Measurements from ENCODE around the gene EPHA4.

The EPHA4 gene

GRCh38 chr2:221423210-221423804, 148.8 kb downstream of the EPHA4 start:
- TF ChIP-seq CTCF (IDR thresholded peaks at IDR 0.05; ENCODE audit: low read depth, low read length) = no peak
- no peak overlapping the region for H3K4me3 ChIP-seq (ENCODE audit: low read depth, low read length)

- H3K4me3 ChIP-seq (ENCODE audit: low read depth, low read length) = no peak overlapping the region
- TF ChIP-seq CTCF (IDR thresholded peaks at IDR 0.05; ENCODE audit: low read depth, low read length) = no peak
Measured at GRCh38 chr2:221422516-221423209, 149.4 kb downstream of the EPHA4 start.

- H3K4me3 ChIP-seq (ENCODE audit: low read depth, low read length) = no peak overlapping the region
- no peak for TF ChIP-seq CTCF (IDR thresholded peaks at IDR 0.05; ENCODE audit: low read depth, low read length)
Measured at GRCh38 chr2:221420245-221420644, 151.9 kb downstream of the EPHA4 start.

GRCh38 chr2:221415789-221416188, 156.3 kb downstream of the EPHA4 start:
- TF ChIP-seq CTCF (IDR thresholded peaks at IDR 0.05; ENCODE audit: low read depth, low read length) = no peak
- no peak overlapping the region for H3K4me3 ChIP-seq (ENCODE audit: low read depth, low read length)

GRCh38 chr2:221412978-221413377, 159.1 kb downstream of the EPHA4 start:
- no peak overlapping the region for H3K4me3 ChIP-seq (ENCODE audit: low read depth, low read length)
- no peak for TF ChIP-seq CTCF (IDR thresholded peaks at IDR 0.05; ENCODE audit: low read depth, low read length)

- TF ChIP-seq CTCF (IDR thresholded peaks at IDR 0.05; ENCODE audit: low read depth, low read length) = no peak
- no peak overlapping the region for H3K4me3 ChIP-seq (ENCODE audit: low read depth, low read length)
Measured at GRCh38 chr2:221410487-221410886, 161.6 kb downstream of the EPHA4 start.

GRCh38 chr2:221407765-221408164, 164.3 kb downstream of the EPHA4 start:
- no peak overlapping the region for H3K4me3 ChIP-seq (ENCODE audit: low read depth, low read length)
- TF ChIP-seq CTCF (IDR thresholded peaks at IDR 0.05; ENCODE audit: low read depth, low read length) = no peak

Measured in WI38 (cell line).